ENCODE results near the gene TMEM254.
"Not testable (repeated sequence)": the region's sequence is repeated elsewhere in the genome, so short reads cannot be mapped to it uniquely, and the experiment has no call there.

DNA sequence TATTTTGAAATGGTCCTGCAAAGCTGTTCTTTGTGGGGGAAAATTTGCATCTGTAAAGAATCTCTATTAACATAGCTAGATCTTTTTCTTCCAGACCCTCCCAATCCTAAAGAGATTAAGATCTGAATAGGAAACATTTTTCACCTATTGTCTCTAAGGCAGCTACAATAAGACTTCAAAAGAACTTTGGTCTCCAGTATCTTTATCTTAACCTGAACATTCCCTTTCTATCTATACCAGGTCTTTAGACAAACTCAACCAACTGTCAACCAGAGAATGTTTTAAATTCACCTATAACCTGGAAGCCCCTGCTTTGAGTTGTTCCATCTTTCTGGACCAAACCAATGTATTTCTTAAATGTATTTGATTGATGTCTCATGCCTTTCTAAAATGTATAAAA is 10.6 kb upstream of the TMEM254 start:
- TF ChIP-seq, protein P1, sequence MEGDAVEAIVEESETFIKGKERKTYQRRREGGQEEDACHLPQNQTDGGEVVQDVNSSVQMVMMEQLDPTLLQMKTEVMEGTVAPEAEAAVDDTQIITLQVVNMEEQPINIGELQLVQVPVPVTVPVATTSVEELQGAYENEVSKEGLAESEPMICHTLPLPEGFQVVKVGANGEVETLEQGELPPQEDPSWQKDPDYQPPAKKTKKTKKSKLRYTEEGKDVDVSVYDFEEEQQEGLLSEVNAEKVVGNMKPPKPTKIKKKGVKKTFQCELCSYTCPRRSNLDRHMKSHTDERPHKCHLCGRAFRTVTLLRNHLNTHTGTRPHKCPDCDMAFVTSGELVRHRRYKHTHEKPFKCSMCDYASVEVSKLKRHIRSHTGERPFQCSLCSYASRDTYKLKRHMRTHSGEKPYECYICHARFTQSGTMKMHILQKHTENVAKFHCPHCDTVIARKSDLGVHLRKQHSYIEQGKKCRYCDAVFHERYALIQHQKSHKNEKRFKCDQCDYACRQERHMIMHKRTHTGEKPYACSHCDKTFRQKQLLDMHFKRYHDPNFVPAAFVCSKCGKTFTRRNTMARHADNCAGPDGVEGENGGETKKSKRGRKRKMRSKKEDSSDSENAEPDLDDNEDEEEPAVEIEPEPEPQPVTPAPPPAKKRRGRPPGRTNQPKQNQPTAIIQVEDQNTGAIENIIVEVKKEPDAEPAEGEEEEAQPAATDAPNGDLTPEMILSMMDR (IDR thresholded peaks at IDR 0.05): not testable (repeated sequence)
- not testable (repeated sequence) for TF ChIP-seq EP300, POLR2A, POLR2AphosphoS5 (IDR thresholded peaks at IDR 0.05)

Data from gastroesophageal sphincter (tissue), 3 donors.